ENCODE data around the gene TXNRD1.

DNA sequence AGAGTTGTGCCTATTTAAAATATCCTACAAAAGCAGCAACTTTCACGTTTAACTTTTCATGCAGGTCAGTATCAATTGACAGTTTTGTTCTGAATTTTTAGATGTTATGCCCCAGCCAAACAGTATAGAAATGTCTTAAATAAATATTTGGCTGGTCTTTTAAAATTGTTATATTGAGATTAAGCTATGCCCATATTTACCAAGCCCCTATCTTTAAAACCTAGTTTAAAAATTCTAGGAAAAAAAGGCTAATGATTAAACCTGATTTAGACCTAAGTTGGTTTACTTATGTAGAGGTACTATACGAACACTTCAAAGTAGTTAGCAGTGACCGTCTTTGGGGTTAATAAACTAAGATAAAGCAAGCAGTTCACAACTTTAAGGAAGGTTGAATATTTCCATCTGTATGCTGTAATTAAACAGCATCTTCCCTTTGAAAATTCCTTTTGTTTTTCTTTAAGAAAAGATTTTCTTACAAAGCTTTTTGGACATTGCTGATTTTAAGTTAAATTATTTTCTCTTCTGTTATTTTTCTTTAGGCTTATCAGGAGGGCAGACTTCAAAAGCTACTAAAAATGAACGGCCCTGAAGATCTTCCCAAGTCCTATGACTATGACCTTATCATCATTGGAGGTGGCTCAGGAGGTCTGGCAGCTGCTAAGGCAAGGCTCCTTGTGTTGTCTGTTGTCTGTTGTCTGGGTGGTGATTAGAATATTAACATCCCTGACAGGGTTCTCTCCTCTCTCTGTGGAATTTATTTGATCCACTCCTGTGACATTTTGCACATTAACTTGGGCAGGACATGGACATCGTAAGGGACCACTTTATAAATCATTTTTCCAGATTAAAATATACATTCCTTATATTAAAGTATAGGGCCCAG is 95.4 kb downstream of the TXNRD1 start:
- TF ChIP-seq, protein P1, sequence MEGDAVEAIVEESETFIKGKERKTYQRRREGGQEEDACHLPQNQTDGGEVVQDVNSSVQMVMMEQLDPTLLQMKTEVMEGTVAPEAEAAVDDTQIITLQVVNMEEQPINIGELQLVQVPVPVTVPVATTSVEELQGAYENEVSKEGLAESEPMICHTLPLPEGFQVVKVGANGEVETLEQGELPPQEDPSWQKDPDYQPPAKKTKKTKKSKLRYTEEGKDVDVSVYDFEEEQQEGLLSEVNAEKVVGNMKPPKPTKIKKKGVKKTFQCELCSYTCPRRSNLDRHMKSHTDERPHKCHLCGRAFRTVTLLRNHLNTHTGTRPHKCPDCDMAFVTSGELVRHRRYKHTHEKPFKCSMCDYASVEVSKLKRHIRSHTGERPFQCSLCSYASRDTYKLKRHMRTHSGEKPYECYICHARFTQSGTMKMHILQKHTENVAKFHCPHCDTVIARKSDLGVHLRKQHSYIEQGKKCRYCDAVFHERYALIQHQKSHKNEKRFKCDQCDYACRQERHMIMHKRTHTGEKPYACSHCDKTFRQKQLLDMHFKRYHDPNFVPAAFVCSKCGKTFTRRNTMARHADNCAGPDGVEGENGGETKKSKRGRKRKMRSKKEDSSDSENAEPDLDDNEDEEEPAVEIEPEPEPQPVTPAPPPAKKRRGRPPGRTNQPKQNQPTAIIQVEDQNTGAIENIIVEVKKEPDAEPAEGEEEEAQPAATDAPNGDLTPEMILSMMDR (IDR thresholded peaks at IDR 0.05; ENCODE audit: insufficient read depth, low read length): no peak
- TF ChIP-seq POLR2AphosphoS5 (IDR thresholded peaks at IDR 0.05; ENCODE audit: low read depth) (no peak), GABPA (IDR thresholded peaks at IDR 0.05; ENCODE audit: low read depth) (no peak), SPI1 (IDR thresholded peaks at IDR 0.05; ENCODE audit: borderline replicate concordance, low read depth) (no peak)
- TF ChIP-seq, protein P2, sequence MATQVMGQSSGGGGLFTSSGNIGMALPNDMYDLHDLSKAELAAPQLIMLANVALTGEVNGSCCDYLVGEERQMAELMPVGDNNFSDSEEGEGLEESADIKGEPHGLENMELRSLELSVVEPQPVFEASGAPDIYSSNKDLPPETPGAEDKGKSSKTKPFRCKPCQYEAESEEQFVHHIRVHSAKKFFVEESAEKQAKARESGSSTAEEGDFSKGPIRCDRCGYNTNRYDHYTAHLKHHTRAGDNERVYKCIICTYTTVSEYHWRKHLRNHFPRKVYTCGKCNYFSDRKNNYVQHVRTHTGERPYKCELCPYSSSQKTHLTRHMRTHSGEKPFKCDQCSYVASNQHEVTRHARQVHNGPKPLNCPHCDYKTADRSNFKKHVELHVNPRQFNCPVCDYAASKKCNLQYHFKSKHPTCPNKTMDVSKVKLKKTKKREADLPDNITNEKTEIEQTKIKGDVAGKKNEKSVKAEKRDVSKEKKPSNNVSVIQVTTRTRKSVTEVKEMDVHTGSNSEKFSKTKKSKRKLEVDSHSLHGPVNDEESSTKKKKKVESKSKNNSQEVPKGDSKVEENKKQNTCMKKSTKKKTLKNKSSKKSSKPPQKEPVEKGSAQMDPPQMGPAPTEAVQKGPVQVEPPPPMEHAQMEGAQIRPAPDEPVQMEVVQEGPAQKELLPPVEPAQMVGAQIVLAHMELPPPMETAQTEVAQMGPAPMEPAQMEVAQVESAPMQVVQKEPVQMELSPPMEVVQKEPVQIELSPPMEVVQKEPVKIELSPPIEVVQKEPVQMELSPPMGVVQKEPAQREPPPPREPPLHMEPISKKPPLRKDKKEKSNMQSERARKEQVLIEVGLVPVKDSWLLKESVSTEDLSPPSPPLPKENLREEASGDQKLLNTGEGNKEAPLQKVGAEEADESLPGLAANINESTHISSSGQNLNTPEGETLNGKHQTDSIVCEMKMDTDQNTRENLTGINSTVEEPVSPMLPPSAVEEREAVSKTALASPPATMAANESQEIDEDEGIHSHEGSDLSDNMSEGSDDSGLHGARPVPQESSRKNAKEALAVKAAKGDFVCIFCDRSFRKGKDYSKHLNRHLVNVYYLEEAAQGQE (IDR thresholded peaks at IDR 0.05; ENCODE audit: insufficient replicate concordance, low read depth): no peak

All from HL-60 (cell line).